Naive B cell (primary cell): ENCODE results near the gene PMEPA1. TPM values are rescaled to one million over a fixed set of nuclear protein-coding genes. Genes with fewer than 3 reads are reported as not detected.
A peak's percentile ranks its signal among the peaks of the same experiment; 100 is the strongest.

ENCODE experiments used
- ATAC-seq, 2 donors: fragments of 150-1000 bp; cut with Tn5 transposase; 2 replicates each; pipeline ENCODE4 v1.10.0; 2021; ENCODE audit warnings: low read depth in 2 of 2, mild to moderate bottlenecking in 2 of 2, moderate library complexity in 2 of 2
- DNase-seq: peaks from one replicate; pipeline ENCODE4 v3.0.0; 2022
- H3K27ac Mint-ChIP-seq, 6 donors: one replicate each; pipeline ENCODE4 v1.8.0; 2020 to 2022; ENCODE audit warnings: mild to moderate bottlenecking in 6 of 6, mixed read lengths in 6 of 6, moderate library complexity in 5 of 6, inconsistent platforms in 2 of 6
- H3K27me3 Mint-ChIP-seq, 3 donors: one replicate each; pipeline ENCODE4 v1.8.0; 2021 to 2022; ENCODE audit warnings: mixed read lengths in 3 of 3, mild to moderate bottlenecking in 1 of 3
- H3K36me3 Mint-ChIP-seq, 2 donors: one replicate each; pipeline ENCODE4 v1.8.0; 2020 to 2022; ENCODE audit warnings: mixed read lengths in 2 of 2, inconsistent platforms in 1 of 2, mild to moderate bottlenecking in 1 of 2
- H3K4me1 Mint-ChIP-seq, 3 donors: one replicate each; pipeline ENCODE4 v1.8.0; 2020 to 2022; ENCODE audit warnings: mixed read lengths in 3 of 3, inconsistent platforms in 1 of 3, mild to moderate bottlenecking in 1 of 3, moderate library complexity in 1 of 3
- H3K4me3 Mint-ChIP-seq, 8 donors: one replicate each; pipeline ENCODE4 v1.8.0; 2020 to 2022; ENCODE audit warnings: mild to moderate bottlenecking in 8 of 8, mixed read lengths in 8 of 8, moderate library complexity in 8 of 8, inconsistent platforms in 2 of 8
- H3K9me3 Mint-ChIP-seq, 7 donors: one replicate each; pipeline ENCODE4 v1.8.0; 2020 to 2022; ENCODE audit warnings: mixed read lengths in 7 of 7, mild to moderate bottlenecking in 5 of 7, inconsistent platforms in 2 of 7, moderate library complexity in 1 of 7
- polyA plus RNA-seq, 6 donors: library from polyadenylated mRNA; unstranded; fragments of 300-500 nt; fragmentation: Illumina TruSeq; gene quantifications; one replicate each; pipeline ENCODE4 v1.2.3, GENCODE V29; 2021; ENCODE audit warnings: low read depth in 6 of 6

Gene PMEPA1
- polyA plus RNA-seq, 6 donors from 2014 or later = 7.6 to 18.7 (median 12.5) TPM

- peak overlapping the region in 1 of 6 donors; percentile 99 for H3K27ac Mint-ChIP-seq
- ATAC-seq = no peak
- H3K4me1 Mint-ChIP-seq = peaks cover 27 to 46% (median 42%) of the 10 kb centered on the region in 3 donors
- H3K27me3 Mint-ChIP-seq = peaks cover 0 to 8% (median 0%) of the 10 kb centered on the region in 3 donors
- peak overlapping the region in 1 of 8 donors; percentile 35 for H3K4me3 Mint-ChIP-seq
- DNase-seq = no peak
- peaks cover 0 to 4% (median 0%) of the 10 kb centered on the region in 7 donors for H3K9me3 Mint-ChIP-seq
- peaks cover 0 to 5% of the 10 kb centered on the region in 2 donors for H3K36me3 Mint-ChIP-seq
Measured at GRCh38 chr20:57713505-57713903, 3.7 kb upstream of the PMEPA1 start.

DNA sequence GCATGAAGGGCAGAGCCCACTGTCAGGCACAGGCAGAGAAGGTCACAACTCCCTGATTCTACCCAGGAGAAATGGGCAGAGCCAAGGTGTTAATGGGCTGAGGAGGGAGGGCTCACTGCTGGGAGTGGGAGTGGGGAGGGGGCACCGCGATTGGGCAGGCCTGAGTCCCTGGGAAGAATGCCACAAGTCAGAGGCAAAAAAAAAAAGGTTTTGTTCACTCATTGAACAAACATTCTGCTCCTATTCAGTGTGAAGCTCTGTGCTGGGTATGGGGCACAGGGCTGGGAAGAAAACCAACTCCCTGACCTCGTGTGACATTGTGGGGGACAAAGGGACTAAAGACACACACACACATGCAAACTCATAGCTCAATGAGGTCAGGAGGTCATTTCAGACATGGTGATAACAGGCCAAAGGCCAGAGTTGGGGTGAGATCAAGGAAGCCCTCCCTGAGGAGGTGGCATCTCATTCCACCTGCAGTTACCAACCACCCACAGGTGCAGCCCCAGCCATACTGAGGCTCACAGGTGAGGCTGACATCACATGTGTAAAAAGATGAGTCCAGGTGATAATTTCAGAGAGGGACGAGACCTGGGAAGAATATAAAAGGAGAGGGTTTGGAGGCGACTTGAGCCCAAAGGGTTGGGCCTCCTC lies 3.2 kb upstream of the PMEPA1 start:
- ATAC-seq (no peak), DNase-seq (no peak)
- Mint-ChIP-seq H3K9me3 (peaks cover 0 to 5% (median 0%) of the 10 kb centered on the region in 7 donors), H3K27ac (peak overlapping the region in 4 of 6 donors; percentile 82 to 99 (median 89)), H3K27me3 (peaks cover 0 to 8% (median 0%) of the 10 kb centered on the region in 3 donors), H3K36me3 (peaks cover 0 to 7% of the 10 kb centered on the region in 2 donors), H3K4me3 (peak overlapping the region in 3 of 8 donors; percentile 25 to 66 (median 66)), H3K4me1 (peaks cover 31 to 46% (median 46%) of the 10 kb centered on the region in 3 donors)

- peaks cover 0 to 8% (median 0%) of the 10 kb centered on the region in 3 donors for H3K27me3 Mint-ChIP-seq
- ATAC-seq (no peak), DNase-seq (no peak)
- H3K27ac Mint-ChIP-seq = peak overlapping the region in 4 of 6 donors; percentile 63 to 99 (median 86)
- H3K4me3 Mint-ChIP-seq = peak overlapping the region in 5 of 8 donors; percentile 4 to 66 (median 22)
- H3K36me3 Mint-ChIP-seq = peaks cover 0 to 7% of the 10 kb centered on the region in 2 donors
- peaks cover 0 to 5% (median 0%) of the 10 kb centered on the region in 7 donors for H3K9me3 Mint-ChIP-seq
- H3K4me1 Mint-ChIP-seq = peaks cover 38 to 48% (median 47%) of the 10 kb centered on the region in 3 donors
Measured at GRCh38 chr20:57712341-57712740, 2.5 kb upstream of the PMEPA1 start.

GRCh38 chr20:57711826-57712225 lies 2.0 kb upstream of the PMEPA1 start:
- Mint-ChIP-seq H3K27me3 (peaks cover 0 to 8% (median 0%) of the 10 kb centered on the region in 3 donors), H3K36me3 (peaks cover 0 to 7% of the 10 kb centered on the region in 2 donors), H3K9me3 (peaks cover 0 to 5% (median 0%) of the 10 kb centered on the region in 7 donors), H3K27ac (peak overlapping the region in 5 of 6 donors; percentile 31 to 99 (median 98)), H3K4me3 (peak overlapping the region in 7 of 8 donors; percentile 4 to 97 (median 24)), H3K4me1 (peaks cover 43 to 54% (median 52%) of the 10 kb centered on the region in 3 donors)
- DNase-seq = no peak
- no peak for ATAC-seq

DNA sequence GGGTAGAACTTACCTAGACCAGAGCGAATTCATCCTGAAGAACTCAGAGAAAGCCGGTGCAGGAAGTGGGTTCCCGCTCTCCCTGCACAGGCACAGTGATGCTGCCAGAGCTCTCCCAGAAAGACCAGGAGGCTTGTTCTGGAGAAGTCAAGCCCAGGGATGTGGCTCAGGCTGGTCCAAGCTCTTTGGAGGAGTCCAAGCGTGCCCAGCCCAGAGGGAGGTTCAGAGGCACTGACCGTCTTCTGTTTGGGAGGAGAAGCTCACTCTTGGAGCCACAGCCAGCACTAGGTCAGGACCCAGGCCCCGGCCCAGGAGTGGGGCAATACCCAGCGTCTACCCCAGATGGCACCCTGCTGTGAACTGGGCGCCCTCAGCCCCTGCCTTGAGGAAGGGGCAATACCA lies 1.5 kb upstream of the PMEPA1 start:
- Mint-ChIP-seq H3K4me1 (peaks cover 48 to 59% (median 57%) of the 10 kb centered on the region in 3 donors), H3K36me3 (peaks cover 0 to 7% of the 10 kb centered on the region in 2 donors), H3K9me3 (peaks cover 0 to 5% (median 0%) of the 10 kb centered on the region in 7 donors), H3K4me3 (peak overlapping the region; percentile 87 to 98 (median 95)), H3K27ac (peak overlapping the region; percentile 84 to 99 (median 98)), H3K27me3 (peaks cover 0 to 8% (median 0%) of the 10 kb centered on the region in 3 donors)
- ATAC-seq (no peak), DNase-seq (no peak)

DNA sequence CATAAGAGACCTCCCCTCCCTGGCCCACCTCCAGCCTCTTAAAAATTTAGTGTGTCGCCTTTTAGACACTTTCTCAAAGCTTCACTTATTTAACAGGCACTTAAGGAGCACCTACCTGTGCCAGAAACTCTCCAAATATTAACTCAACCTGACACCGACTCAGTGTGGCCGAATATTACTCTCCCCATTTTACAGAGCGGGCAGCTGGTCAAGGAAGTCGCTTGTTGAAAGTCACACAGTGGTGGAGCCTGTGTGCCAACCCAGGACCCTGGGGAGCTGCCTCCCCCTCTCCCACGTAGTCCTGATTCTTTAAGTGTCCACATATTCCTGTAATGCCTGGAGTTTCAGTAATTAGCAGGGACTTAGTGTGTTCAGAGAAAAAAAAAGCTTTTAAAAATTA lies 1.0 kb upstream of the PMEPA1 start:
- H3K36me3 Mint-ChIP-seq = peaks cover 0 to 7% of the 10 kb centered on the region in 2 donors
- H3K4me3 Mint-ChIP-seq = peak overlapping the region; percentile 87 to 98 (median 95)
- peaks cover 52 to 63% (median 62%) of the 10 kb centered on the region in 3 donors for H3K4me1 Mint-ChIP-seq
- DNase-seq (no peak), ATAC-seq (no peak)
- peaks cover 0 to 6% (median 0%) of the 10 kb centered on the region in 3 donors for H3K27me3 Mint-ChIP-seq
- H3K27ac Mint-ChIP-seq = peak overlapping the region; percentile 96 to 99 (median 98)
- peaks cover 0 to 5% (median 0%) of the 10 kb centered on the region in 7 donors for H3K9me3 Mint-ChIP-seq

DNA sequence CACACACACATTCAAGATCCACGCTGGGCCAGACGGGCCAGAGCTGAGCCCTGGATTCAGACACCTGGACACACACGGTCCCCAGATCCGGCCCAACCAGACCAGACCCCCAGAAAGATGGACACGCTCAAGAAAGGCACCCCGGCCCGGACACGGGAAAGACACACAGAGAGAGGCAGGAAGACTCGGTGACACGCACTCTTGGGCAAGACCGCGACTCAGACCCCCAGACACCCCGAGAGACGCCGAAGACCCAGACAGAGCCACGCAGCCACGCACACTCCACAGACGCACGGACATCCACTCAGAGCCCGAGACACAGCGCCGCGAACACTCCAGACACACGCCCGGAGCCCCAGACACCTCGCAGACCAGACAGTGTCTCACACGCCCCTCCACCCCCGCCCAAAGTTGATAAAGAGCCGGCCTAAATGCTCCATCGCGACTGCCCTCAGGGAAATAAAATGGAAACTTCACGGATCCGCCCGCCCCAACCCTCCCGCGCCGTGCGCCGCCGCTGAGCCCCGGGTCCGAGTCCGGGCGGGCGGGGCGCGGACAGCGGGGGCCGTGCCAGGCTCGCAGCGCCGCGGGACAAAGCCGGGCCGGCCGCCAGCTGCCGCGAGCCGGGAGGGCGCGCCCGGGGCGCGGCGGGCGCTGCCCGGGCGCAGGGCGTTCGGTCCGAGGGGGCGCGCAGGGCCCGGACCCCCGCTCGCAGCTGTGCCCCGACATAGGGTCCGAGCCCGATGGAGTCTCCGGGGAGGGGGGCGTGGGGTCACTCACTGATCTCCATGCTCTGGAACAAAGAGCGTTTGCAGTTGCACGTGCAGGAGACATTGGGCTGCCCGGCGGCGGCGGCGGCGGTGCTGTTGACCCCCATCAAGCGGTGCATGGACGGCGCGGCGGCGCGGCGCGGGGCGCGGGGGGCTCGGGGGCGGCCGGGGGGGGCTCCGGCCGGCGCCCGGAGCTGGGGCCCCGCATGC lies 831 bp downstream of the PMEPA1 start:
- Mint-ChIP-seq H3K27ac (peak overlapping the region; percentile 98 to 100 (median 100)), H3K4me1 (peaks cover 68 to 82% (median 80%) of the 10 kb centered on the region in 3 donors), H3K4me3 (peak overlapping the region; percentile 96 to 100 (median 98)), H3K27me3 (no peaks in the 10 kb centered on the region), H3K9me3 (peaks cover 0 to 5% (median 0%) of the 10 kb centered on the region in 7 donors), H3K36me3 (peaks cover 0 to 7% of the 10 kb centered on the region in 2 donors)
- ATAC-seq (peak; percentile 2 to 17), DNase-seq (peak; percentile 69)

DNA sequence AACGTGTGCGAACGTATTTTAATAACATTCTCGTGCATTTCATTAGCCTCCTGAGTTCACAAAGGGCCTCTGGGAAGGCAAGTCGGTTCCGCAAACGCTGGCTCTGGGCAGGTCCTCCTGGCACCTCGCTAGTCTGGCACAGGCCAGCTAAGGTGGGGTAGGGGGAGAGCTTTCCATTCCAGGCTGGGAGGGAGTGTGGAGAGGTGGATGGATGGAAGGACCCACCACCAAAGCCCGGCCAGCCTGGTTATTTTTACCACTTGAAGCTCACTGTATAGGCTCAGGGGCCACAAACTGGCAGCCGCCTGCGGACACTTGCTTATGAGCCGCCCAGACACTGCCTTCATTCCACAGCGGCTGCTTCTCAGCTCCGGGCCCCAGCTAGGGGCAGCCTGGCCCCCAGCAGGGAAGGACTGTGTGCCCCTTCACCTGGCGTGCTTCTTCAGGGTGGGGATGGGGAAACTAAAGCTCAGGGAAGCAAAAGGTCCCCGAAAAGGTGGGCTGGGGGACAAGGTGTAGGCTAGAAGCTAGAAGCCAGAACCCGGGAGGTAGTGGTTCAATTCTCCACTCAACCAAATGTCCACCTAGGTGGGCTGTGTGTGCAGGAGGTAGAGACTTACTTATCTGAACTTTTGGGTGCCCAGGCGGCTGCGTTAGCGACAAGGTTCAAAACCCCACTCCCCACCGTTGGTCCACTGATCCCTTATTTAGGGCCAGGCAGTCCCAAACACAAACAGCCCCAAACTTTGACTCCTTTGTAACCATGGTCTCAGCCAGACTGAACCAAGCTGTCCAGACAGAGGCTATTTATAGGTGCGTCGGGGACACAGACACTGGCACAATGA lies 1.7 kb downstream of the PMEPA1 start:
- no peak for ATAC-seq
- peak overlapping the region; percentile 98 to 100 (median 100) for H3K27ac Mint-ChIP-seq
- DNase-seq = no peak
- no peaks in the 10 kb centered on the region for H3K27me3 Mint-ChIP-seq
- H3K36me3 Mint-ChIP-seq = peaks cover 0 to 7% of the 10 kb centered on the region in 2 donors
- H3K4me3 Mint-ChIP-seq = peak overlapping the region; percentile 96 to 100 (median 98)
- peaks cover 0 to 5% (median 0%) of the 10 kb centered on the region in 7 donors for H3K9me3 Mint-ChIP-seq
- peaks cover 71 to 86% (median 84%) of the 10 kb centered on the region in 3 donors for H3K4me1 Mint-ChIP-seq

GRCh38 chr20:57707320-57707719 lies 2.5 kb downstream of the PMEPA1 start:
- peak overlapping the region; percentile 96 to 100 (median 98) for H3K4me3 Mint-ChIP-seq
- H3K27ac Mint-ChIP-seq = peak overlapping the region; percentile 98 to 100 (median 100)

DNA sequence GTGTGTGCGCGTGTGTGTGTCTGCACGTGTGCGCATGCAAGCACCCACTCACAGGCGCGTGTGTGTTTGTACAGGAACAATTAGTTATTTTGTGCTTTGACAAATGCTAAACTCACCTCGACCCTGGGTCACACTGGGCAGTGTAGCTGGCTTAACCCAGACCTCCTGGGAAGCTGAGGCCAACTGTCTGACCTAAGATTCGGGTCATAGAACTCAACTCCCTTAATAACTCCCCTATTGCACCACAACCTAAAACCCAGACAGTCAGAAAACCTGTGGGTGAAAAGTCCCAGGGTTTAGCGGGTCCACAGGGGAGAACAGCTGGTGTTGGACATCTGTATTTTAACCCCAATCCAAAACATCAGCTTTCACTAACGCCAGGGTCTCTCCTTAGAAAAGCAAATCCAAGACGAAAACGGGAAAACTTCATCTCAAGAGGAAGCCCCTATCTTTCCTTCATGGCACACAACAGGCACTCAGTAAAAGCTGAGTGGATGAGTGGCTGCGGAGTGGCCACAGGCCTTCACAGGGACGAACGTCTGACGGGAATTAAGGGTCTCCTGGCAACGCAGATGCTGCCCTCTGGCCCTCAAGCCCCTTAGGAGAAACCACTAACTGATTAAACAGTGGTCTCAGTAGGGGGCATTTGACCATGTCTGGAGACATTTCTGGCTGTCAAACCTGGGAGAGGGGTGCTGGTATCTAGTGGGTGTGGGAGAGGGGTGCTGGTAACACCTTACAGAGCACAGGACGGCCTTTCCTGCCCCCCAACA lies 4.5 kb downstream of the PMEPA1 start:
- H3K4me3 Mint-ChIP-seq = peak overlapping the region; percentile 57 to 97 (median 75)
- H3K27me3 Mint-ChIP-seq = no peaks in the 10 kb centered on the region
- no peak for ATAC-seq
- H3K4me1 Mint-ChIP-seq = peaks cover 77 to 87% (median 86%) of the 10 kb centered on the region in 3 donors
- H3K36me3 Mint-ChIP-seq = peaks cover 0 to 7% of the 10 kb centered on the region in 2 donors
- peak overlapping the region; percentile 80 to 100 (median 99) for H3K27ac Mint-ChIP-seq
- DNase-seq = no peak
- peaks cover 0 to 5% (median 0%) of the 10 kb centered on the region in 7 donors for H3K9me3 Mint-ChIP-seq

More at GRCh38 chr20:57707320-57707719, 2.5 kb downstream of the PMEPA1 start:
- Mint-ChIP-seq H3K36me3 (peaks cover 0 to 7% of the 10 kb centered on the region in 2 donors), H3K9me3 (peaks cover 0 to 5% (median 0%) of the 10 kb centered on the region in 7 donors), H3K4me1 (peaks cover 71 to 86% (median 84%) of the 10 kb centered on the region in 3 donors), H3K27me3 (no peaks in the 10 kb centered on the region)
- no peak for ATAC-seq
- no peak for DNase-seq

- Mint-ChIP-seq H3K4me1 (peaks cover 86 to 97% (median 97%) of the 10 kb centered on the region in 3 donors), H3K27me3 (no peaks in the 10 kb centered on the region), H3K27ac (peak overlapping the region; percentile 94 to 99 (median 99)), H3K9me3 (peaks cover 0 to 5% (median 0%) of the 10 kb centered on the region in 7 donors), H3K36me3 (peaks cover 0 to 7% of the 10 kb centered on the region in 2 donors), H3K4me3 (peak overlapping the region; percentile 57 to 97 (median 72))
- ATAC-seq = no peak
- DNase-seq = no peak
Measured at GRCh38 chr20:57704245-57704644, 5.6 kb downstream of the PMEPA1 start.
